Progenitor cell of endocrine pancreas (in vitro differentiated cells): Measurements from ENCODE around the gene STIL. TPM values are rescaled to one million over a fixed set of nuclear protein-coding genes. Genes with fewer than 3 reads are reported as not detected.
"Not testable (repeated sequence)": the region's sequence is repeated elsewhere in the genome, so short reads cannot be mapped to it uniquely, and the experiment has no call there.

Experiments used
- DNase-seq: peaks from one replicate; pipeline ENCODE4 v3.0.0; 2021; ENCODE audit warnings: low spot score; ENCODE audit not compliant: unreplicated experiment
- H3K27ac Mint-ChIP-seq: 2 replicates; pipeline ENCODE4 v1.8.0; 2021; ENCODE audit warnings: mild to moderate bottlenecking, moderate library complexity, mixed read lengths
- H3K27me3 Mint-ChIP-seq: 2 replicates; pipeline ENCODE4 v1.8.0; 2021; ENCODE audit warnings: mixed read lengths
- H3K36me3 Mint-ChIP-seq: 2 replicates; pipeline ENCODE4 v1.8.0; 2022; ENCODE audit warnings: mixed read lengths; ENCODE audit not compliant: insufficient read depth
- H3K4me1 Mint-ChIP-seq: 2 replicates; pipeline ENCODE4 v1.8.0; 2021; ENCODE audit warnings: low read depth, mixed read lengths
- H3K4me3 Mint-ChIP-seq: 2 replicates; pipeline ENCODE4 v1.8.0; 2021; ENCODE audit warnings: low read depth, mild to moderate bottlenecking, moderate library complexity, mixed read lengths
- H3K9me3 Mint-ChIP-seq: 2 replicates; pipeline ENCODE4 v1.8.0; 2021; ENCODE audit warnings: low read depth, mixed read lengths
- CTCF ChIP-seq: fragments of 200-600 bp; sonication (generic); IDR thresholded peaks from one replicate; pipeline ENCODE4 v1.5.0; 2021; ENCODE audit warnings: antibody characterized with exemption, mild to moderate bottlenecking; ENCODE audit not compliant: unreplicated experiment
- total RNA-seq: library from RNA; stranded (reverse); gene quantifications from 2 replicates; pipeline ENCODE4 v1.2.1, GENCODE V29; 2021

The STIL gene
- total RNA-seq, 1 donor from 2014 or later = 14.8 TPM

GRCh38 chr1:47347735-47348134 is 33.8 kb upstream of the STIL start:
- peaks cover 6% of the 10 kb centered on the region for H3K36me3 Mint-ChIP-seq
- H3K27ac Mint-ChIP-seq = no peak overlapping the region
- no peak overlapping the region for H3K4me3 Mint-ChIP-seq
- peaks cover 5% of the 10 kb centered on the region for H3K4me1 Mint-ChIP-seq
- no peak for TF ChIP-seq CTCF
- H3K27me3 Mint-ChIP-seq = no peaks in the 10 kb centered on the region
- no peak for DNase-seq
- H3K9me3 Mint-ChIP-seq = no peaks in the 10 kb centered on the region

GRCh38 chr1:47346979-47347378 is 33.0 kb upstream of the STIL start:
- H3K9me3 Mint-ChIP-seq, H3K4me1 Mint-ChIP-seq, H3K4me3 Mint-ChIP-seq, H3K27me3 Mint-ChIP-seq, DNase-seq, H3K36me3 Mint-ChIP-seq: not testable (repeated sequence)
- peak overlapping the region; percentile 24 for H3K27ac Mint-ChIP-seq

GRCh38 chr1:47340227-47340626 is 26.3 kb upstream of the STIL start:
- no peak for DNase-seq
- Mint-ChIP-seq H3K4me1 (peaks cover 6% of the 10 kb centered on the region), H3K9me3 (no peaks in the 10 kb centered on the region), H3K4me3 (no peak overlapping the region), H3K36me3 (peaks cover 2% of the 10 kb centered on the region), H3K27me3 (no peaks in the 10 kb centered on the region), H3K27ac (peak overlapping the region; percentile 13)
- TF ChIP-seq CTCF = no peak

GRCh38 chr1:47338249-47339077 is 24.5 kb upstream of the STIL start:
- peak overlapping the region; percentile 19 for H3K27ac Mint-ChIP-seq
- H3K9me3 Mint-ChIP-seq = no peaks in the 10 kb centered on the region
- DNase-seq = no peak
- no peak overlapping the region for H3K4me3 Mint-ChIP-seq
- H3K27me3 Mint-ChIP-seq = no peaks in the 10 kb centered on the region
- peaks cover 12% of the 10 kb centered on the region for H3K4me1 Mint-ChIP-seq
- TF ChIP-seq CTCF = no peak
- H3K36me3 Mint-ChIP-seq = peaks cover 2% of the 10 kb centered on the region

- H3K36me3 Mint-ChIP-seq = peaks cover 1% of the 10 kb centered on the region
- no peak overlapping the region for H3K4me3 Mint-ChIP-seq
Measured at GRCh38 chr1:47337350-47337749, 23.4 kb upstream of the STIL start.

More at GRCh38 chr1:47337350-47337749, 23.4 kb upstream of the STIL start:
- H3K27me3 Mint-ChIP-seq = no peaks in the 10 kb centered on the region
- TF ChIP-seq CTCF = no peak
- peaks cover 12% of the 10 kb centered on the region for H3K4me1 Mint-ChIP-seq
- no peaks in the 10 kb centered on the region for H3K9me3 Mint-ChIP-seq
- DNase-seq = no peak
- H3K27ac Mint-ChIP-seq = no peak overlapping the region
